Choroid plexus epithelial cell (primary cell): ENCODE results near the gene SHROOM4.

ENCODE experiments used
- DNase-seq: peaks from one replicate; pipeline ENCODE4 v3.0.0-alpha.2; 2010; ENCODE audit warnings: low read depth
- H3K4me3 ChIP-seq: 2 replicates; pipeline ENCODE4 v1.5.1; 2011; ENCODE audit warnings: low read depth, mild to moderate bottlenecking, control low read depth, low read length, moderate library complexity
- TF ChIP-seq, protein P1 (sequence below): conservative IDR thresholded peaks from 2 replicates; pipeline ENCODE4 v1.5.1; 2011; ENCODE audit warnings: low read depth, mild to moderate bottlenecking, control low read depth, inconsistent platforms, low read length, moderate library complexity

SHROOM4 gene

DNA sequence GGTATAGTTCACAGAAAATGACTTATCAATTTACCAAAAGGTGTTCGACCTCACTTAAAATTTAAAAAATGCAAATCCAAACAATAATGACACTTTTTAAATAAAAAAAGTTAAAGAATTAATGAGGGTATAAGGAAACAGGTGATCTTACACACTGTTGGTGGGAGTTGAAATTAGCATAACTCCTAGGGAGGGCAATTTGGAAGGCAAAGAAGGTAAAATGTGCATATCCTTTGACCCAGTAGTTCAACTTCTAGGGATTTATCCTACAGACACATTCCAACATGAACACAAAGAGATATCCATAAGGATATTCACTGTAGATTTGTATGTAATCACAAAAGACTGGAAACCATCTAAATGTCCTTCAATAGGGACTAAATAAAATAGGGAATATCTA is 199.5 kb downstream of the SHROOM4 start:
- H3K4me3 ChIP-seq, result no peak overlapping the region
- DNase-seq, result no peak
- TF ChIP-seq, protein P1, sequence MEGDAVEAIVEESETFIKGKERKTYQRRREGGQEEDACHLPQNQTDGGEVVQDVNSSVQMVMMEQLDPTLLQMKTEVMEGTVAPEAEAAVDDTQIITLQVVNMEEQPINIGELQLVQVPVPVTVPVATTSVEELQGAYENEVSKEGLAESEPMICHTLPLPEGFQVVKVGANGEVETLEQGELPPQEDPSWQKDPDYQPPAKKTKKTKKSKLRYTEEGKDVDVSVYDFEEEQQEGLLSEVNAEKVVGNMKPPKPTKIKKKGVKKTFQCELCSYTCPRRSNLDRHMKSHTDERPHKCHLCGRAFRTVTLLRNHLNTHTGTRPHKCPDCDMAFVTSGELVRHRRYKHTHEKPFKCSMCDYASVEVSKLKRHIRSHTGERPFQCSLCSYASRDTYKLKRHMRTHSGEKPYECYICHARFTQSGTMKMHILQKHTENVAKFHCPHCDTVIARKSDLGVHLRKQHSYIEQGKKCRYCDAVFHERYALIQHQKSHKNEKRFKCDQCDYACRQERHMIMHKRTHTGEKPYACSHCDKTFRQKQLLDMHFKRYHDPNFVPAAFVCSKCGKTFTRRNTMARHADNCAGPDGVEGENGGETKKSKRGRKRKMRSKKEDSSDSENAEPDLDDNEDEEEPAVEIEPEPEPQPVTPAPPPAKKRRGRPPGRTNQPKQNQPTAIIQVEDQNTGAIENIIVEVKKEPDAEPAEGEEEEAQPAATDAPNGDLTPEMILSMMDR, result no peak

DNA sequence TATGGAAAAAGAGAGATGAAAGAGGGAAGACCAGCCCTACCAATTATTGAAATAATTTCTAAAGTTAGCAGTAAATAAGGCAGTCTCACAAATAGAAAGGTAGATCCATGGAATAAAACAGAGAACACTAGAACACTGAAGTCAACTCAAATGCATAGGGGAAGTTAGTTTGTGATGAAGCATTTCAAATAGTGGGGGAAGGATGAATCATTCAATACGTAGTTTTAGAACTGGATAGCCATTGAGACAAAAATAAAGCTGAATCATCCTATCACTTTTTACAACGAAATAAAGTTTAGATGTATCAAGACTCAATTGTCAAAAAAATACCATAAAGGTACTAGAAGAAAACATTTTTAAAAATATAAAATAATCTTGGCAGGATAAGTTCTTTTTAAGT is 200.1 kb downstream of the SHROOM4 start:
- peak; percentile 22 for DNase-seq
- TF ChIP-seq, protein P1, result no peak

DNA sequence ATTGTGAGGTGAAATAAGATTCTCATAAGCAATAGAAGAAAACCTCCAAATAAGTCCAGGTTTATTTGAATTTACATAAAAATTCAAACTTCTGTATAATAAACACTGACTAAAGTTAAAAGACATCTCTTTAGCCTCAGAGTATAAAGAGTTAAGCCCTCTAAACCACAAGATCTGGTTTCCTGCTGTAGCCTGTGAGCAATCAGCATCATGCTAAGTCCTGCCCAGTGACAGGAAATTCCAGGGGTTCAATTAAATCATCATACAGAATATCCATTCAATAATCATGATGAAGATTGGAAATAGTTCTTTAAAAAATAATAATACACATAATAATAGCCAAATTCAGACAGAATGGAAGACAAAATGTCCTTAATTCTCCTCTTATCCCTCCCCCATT is 204.2 kb downstream of the SHROOM4 start:
- H3K4me3 ChIP-seq, result no peak overlapping the region
- peak; percentile 50 for DNase-seq
- TF ChIP-seq, protein P1, result no peak

More for the DNA sequence above, 200.1 kb downstream of the SHROOM4 start:
- H3K4me3 ChIP-seq, result no peak overlapping the region

DNA sequence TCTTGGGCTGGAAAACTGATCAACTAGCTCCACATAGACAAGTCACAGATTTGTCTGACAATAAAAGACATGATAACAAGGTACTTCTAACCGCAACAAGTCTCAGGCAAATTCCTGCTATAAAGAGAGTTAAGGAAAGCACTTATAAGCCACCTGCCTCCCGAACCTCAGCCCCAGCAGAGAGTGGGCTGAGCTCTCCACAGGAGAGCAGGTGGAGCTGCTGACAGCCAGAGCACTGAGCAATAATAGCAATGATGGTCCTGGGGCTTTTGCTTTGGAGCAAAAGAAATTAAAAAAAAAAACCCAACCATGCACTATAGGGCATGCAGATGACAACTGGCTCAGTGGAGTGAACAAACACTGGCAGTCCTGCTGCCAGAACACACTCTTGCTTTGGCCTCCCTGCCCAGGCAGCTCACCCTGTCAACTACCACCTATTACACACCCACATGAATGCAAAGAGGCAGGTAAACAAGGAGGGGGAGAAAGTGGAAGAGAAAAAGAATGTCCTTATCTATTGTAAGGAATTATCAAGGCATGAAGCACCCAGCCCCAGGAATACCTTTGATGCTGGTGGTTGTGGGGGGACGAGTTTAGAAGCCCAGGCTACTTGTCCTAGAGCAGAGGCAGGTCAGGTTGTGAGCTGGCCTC is 207.6 kb downstream of the SHROOM4 start:
- H3K4me3 ChIP-seq, result no peak overlapping the region
- TF ChIP-seq, protein P1, result no peak
- no peak for DNase-seq

DNA sequence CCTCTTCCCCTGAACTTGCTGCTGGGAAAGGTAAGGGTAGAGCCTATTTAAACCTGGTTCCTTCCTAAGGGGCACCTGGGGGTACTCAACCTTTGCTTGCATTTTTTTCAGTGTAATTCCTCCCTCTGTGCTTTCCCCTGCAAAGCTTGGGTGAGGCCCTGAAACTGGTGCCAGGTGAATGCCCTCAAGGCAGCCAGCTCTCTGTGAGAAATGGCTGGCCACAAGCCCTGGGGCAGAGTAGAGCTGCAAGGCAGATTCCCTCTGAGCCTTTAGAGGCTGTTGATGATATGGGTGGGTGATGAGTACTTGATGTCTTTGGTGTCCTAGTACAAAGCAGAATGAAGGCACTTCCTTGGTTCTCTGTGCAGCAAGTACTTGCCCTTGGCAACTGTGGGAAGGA is 217.9 kb downstream of the SHROOM4 start:
- no peak for DNase-seq
- no peak overlapping the region for H3K4me3 ChIP-seq
- TF ChIP-seq, protein P1, result no peak

DNA sequence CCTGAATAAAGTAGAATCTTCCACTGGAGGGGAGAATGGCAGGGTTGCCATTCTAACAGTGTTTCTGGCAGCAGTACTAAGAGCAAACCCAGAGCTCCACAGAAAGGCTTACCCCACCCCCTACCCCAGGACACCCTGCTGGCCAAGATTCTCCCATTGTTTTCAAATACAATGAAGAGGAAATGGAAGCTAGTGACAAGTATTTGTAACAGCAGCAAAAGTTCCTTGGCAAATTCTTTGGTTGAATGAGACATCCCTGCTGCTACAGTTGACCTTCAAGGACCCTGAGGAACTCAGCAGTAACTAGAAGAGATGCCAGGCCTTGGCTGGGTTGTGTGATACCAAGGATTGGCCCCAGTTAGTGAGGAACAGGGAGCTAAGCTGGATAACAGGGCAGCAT is 219.2 kb downstream of the SHROOM4 start:
- H3K4me3 ChIP-seq, result no peak overlapping the region
- DNase-seq, result no peak
- TF ChIP-seq, protein P1, result no peak

DNA sequence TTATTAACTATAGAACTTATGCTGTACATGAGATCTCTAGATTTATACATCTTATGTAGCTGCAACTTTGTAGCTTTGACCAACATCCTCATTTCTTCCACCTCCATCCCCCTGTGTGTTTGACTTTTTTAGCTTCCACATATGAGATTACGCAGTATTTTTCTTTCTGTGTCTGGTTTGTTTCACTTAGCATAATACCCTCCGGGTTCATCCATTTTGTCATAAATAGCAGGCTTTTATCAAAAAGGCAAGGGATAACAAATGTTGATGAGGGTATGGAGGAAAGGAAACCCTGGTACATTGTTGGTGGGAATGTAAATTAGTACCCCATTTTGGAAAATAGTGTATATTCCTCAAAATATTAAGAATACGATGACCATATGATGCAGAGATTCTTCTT is 227.0 kb downstream of the SHROOM4 start:
- TF ChIP-seq, protein P1, result no peak
- no peak overlapping the region for H3K4me3 ChIP-seq
- DNase-seq, result no peak
